Measurements from ENCODE around the gene CACNA1A.
"Not testable (repeated sequence)": the region's sequence is repeated elsewhere in the genome, so short reads cannot be mapped to it uniquely, and the experiment has no call there.

The CACNA1A gene

DNA sequence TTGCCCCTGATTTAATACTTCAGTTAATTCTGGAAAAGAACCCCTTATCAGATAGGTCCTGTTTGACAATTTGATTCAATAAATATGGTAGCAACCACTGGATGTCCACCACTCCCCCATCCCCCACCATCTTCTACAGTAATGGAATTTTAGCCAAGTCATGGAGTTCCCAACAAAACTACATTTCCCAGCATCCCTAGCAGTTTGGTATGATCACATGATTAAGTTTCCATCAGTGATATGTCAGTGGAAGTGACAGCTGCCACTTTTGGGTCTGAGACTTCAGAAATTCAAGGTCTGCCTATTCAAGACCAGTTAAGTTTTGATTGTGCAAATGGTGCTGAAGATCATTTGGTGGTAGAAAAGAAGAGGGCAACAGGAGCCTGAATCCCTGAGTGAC is 85.5 kb downstream of the CACNA1A start:
- no peak for DNase-seq

DNA sequence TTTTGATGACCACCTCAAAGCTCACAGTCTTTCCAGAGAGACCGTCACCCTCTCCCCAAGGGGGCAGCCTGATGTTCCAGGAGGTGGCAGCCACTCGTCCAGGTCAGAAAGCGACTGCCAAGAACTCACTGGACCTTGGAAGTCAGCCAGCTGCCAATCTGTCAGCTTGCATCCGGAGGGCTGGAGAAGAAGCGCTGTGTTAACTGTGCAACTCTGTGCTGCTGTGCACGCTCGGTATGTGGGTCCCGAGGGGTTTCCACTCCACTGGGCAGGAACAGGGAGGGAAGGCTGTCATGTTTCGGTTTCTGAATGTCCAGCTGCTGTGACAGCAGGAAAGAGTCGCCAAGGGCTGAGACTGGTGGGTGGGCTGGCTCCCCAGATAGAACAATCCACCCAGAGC is 89.2 kb downstream of the CACNA1A start:
- DNase-seq = no peak

GRCh38 chr19:13411899-13412298 is 94.4 kb downstream of the CACNA1A start:
- no peak for DNase-seq

DNA sequence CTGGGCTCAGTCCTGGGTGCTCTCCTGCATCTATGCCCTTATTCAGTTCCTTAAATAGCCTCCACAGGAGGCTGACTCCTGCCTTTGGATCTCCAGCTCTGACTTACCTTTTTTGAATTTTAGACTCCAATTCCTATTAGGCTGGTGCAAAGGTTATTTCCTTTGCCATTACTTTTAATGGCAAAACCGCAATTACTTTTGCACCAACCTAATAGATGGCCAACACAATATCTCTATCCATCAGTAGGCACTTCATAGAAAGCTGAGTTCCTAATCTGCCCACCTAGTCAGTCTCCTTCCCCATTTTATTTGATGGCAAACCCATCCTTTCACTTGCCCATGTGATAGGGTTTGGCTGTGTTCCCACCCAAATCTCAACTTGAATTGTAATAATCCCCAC is 95.3 kb downstream of the CACNA1A start:
- DNase-seq = no peak

- no peak for DNase-seq
Observed at GRCh38 chr19:13408889-13409518, 97.3 kb downstream of the CACNA1A start.

DNA sequence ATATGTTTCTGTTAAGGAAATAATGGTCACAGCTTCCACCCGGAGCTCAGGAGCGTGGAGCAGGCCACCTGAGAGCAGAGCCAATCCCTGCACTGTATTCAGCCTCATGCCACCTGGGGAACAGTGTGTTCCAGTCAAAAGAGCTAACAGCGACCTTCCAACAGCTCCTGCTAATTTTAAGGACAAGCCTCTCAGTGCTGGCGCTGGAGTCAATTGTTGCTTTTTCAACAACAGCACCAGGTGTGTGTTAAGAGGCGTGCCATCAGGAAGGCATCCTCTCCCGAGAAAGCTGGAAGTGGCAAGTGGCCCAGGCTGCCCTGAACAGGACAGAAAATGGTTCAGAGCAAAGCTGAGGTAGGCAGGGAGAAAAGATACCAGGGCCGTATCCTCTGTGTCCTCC is 102.0 kb downstream of the CACNA1A start:
- DNase-seq = no peak

DNA sequence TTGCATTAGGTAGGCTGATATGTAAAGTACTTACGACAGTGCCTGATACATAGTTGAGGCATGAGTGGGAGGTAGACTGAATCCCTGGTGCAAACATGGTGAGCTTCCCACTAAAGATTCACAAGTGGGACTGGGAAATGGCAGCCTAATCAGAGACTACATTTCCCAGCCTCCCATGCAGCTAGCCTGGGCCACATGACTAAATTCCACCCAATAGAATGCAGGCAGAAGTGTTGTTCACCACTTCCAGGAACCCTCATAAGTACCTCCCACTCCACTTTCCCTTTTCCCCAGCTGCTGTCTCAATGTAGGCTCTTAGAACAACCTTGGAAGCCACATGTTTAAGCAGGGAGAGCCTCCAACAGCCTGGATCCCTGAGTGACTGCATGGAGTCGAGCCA is 104.9 kb downstream of the CACNA1A start:
- no peak for DNase-seq

DNA sequence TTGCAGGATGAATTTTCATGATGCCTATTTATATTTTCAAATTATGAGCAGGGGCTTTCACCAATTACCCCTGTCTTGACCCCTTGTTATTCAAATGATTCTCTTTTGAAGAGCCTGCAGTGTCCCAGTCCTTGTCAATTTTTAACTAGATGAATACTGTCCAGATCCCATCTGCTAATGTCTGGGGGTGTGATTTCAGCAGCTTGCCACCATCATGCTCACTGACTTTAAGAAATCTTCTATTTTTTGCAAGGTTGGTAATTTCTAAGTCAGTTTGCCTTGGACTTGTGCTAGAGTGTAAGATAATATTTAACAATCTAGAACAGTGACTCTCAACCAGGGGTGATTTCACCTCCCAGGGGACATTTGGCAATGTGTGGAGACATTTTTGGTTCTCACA is 106.0 kb downstream of the CACNA1A start:
- DNase-seq = no peak

GRCh38 chr19:13399746-13400145 is 106.5 kb downstream of the CACNA1A start:
- no peak for DNase-seq

DNA sequence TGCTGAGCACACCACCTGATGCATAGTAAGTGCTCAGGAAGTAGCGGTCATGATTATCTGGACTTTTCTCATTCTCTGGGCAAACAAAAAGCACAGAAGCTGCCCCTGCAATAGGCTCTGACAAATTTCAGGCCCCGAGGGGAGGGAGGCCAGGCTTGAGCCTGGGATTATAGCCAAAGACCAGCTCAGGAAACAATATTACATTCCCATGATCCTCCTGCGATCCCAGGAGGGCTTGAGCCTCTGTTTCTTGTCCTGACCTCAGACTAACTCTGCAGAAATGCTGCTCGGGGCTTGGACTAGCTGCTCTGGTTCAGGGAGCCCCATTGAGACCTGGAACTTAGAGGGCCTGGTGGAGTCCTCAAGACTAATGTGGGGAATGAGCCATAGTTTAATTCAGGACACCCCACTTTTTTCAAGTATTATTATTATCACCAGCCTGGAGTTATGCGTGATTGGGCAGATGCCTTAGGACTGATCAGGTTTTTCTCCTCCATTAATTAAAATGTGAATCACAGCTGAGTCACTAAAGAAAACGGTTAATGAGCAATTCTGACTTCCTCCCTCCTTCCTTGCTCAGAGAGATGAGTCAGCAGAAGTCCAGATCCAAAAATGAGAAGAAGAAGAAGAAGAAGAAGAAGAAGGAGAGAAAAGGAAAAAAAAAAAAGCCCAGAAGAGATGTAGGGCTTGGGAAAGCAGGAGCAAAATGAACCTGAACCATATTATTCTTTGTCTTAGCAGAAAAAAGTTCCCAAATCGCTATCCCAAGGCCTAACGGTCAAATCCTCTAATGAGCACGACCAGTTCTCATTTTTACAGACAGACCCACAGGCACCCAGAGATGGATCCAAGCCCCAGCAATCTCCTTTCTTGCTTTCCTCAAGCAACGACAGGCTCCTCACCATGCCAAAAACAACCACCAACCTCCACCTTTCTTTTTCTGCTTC is 107.2 kb downstream of the CACNA1A start:
- DNase-seq = no peak

DNA sequence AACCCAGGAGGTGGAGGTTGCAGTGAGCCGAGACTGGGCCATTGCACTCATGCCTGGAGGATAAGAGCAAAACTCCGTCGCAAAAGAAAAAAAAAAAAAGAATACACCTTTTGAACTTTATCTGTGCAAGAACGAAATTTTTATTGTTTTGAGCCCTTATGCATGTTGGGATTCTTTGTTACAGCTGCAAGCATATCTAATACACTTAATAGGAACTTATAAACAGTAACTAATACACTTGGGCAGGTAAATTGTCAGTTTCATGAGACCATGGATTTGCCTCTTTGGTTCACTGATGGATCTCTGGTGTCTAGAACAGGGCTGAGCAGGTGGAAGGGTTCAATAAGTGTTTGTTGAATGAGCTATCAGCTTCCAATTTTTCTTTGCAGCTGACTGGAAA is 108.1 kb downstream of the CACNA1A start:
- no peak for DNase-seq

DNA sequence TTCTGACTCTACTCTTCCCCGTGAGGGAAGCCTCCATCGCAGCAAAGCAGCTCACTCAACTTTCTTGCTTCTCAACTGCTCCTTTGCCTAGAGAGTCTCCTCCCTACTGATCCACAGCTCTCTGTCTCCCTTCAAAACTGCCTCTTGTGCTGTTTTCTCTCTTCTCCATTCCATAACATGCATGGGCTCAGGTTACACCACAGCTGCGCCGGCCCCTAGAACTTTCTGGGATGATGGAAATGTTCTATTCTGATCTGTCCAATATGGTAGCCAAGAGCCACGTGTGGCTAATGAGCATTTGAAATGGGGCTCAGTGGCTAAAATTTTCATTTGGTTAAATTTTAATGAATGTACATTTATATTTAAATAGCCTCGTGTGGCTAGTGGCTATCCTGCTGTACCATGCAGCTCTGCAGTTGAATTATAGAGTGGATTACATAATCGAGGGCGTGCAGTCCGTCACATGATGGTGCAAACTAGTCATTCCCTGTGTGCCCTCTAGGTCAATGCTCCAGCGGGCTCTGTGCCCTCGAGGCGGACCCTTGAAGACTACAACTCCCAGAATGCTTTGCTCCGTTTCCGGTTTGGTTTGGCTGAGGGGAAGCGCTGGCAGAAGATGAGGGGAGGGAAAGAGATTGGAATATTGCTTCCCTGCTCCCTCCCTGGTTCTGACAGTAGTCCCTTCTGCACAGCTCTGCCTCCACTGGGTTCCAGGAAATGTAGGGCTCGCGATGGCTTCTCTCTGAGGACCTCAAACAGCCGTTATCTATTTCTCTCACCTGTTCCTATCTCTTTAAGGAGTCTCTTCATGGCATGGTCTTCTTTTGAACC is 109.8 kb downstream of the CACNA1A start:
- no peak for DNase-seq

DNA sequence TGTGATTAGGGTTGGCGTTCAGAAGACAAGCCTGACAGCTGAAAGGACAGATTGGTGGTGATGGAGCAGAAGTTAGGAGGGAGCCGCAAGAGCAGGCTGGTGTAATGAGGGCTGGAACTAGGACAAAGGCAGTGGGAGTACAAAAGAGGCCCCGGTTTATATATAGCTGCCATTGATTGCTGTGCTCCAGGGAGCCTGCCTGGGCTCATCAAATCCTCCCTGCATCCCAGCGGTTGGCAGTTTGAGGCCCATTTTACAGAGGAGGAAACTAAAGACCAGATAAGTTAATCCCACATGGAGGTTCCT is 123.7 kb downstream of the CACNA1A start:
- no peak for DNase-seq

DNA sequence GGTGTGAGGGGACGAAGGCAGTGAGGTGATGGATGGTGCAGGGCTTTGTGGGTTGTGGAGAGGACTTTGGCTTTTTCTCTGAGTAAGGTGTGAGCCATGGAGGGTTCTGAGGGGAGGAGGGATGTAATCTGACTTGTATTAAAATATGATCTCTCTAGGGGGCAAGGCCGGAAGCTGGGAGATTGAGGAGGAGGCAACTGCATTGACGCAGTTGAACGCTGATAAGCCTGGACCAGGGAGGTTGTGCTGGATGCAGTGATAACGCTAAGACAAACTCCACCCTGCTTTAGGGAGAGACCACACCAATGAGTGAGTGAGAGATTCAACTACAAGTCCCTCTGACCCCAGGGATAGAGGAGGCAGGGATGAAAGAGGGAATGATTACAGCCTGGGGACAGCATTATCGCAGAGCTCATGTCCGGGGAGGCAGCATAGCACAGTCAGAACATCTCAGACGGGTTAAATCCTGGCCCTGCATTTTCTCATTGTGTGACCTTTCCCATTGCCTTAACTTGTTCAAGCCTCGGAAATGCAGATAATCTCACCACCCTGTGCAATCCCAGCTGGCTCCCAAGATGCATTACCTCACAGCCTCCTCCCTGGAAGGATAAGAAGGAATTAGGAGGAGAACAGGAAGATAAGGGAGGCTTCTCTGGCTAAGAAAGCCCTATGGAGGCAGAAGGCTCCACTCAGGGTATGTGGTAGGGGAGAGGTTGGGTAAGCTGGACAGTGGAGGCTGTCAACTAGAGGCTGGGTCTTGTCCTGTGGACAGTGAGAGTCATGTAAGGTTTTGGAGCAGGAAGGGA is 124.2 kb downstream of the CACNA1A start:
- no peak for DNase-seq

DNA sequence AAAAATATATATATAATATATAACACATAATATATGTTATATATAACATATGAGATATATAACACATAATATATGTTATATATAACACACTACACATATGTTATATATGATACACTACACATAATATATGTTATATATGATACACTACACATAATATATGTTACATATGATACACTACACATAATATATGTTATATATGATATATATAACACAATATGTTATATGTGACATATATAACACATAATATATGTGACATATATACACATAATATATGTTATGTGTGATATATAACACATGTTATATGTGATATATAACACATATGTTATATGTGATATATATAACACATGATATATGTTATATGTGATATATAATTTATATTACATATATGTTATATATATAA is 129.7 kb downstream of the CACNA1A start:
- no peak for DNase-seq

DNA sequence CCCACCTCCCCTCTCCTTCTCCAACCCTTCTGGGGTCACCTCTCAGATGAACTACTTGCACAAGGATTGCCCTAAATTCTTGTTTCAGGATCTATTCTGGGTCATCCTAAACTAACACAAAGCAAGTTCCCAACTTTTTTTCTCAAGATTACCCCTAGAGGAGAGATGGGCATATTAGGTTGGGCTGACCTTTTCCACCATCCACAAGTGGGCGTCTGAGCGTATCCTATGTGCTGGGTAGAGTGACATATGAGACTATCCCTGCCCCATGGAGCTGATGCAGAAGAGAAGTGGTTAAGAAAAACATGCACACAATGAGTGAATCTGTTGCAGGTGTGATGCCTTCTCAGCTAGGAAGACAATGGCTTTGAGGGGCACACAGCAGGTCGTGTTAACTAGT is 132.7 kb downstream of the CACNA1A start:
- DNase-seq = no peak

GRCh38 chr19:13370948-13371347 is 135.3 kb downstream of the CACNA1A start:
- no peak for DNase-seq

- DNase-seq = no peak
Observed at GRCh38 chr19:13366529-13367143, 139.6 kb downstream of the CACNA1A start.

DNA sequence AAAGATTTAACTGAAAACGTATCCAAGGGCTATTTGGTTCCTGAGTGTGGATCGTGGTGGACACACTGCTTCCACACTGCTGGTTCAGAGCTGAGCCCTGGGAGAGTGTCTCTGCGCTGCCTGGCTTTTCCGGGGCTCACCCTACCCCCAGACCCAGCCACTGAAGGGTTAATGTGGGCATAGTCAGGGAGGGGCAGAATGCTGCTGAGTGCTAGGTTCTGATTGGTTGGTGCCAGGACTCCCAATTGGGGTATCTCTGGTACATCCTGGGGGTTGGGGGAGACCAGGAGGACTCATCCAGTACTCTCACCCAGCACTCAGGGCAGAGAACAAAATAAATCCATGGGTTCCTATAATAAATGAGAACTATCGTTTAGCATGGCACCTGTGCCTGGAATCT is 142.3 kb downstream of the CACNA1A start:
- DNase-seq = no peak

DNA sequence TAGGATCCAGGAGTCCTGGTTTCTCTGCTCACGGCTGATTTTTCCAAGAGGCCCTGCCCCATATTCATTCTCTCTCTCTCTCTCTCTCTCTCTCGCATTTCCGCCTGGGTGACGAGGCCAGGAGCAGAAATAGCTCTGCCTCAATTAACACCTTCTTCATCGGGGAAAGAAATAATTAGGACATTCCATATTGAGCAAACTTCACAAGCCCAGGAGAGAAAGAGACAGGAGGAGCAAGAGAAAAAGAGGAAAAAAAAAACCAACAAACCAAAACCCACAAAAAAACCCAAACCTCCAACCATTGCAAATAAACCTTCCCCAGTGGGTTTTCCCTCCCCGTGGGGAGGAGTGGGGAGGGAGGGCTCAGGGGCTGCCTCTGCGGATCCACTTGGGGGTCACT is 143.0 kb downstream of the CACNA1A start:
- DNase-seq = no peak

GRCh38 chr19:13362668-13363067 is 143.6 kb downstream of the CACNA1A start:
- no peak for DNase-seq

DNA sequence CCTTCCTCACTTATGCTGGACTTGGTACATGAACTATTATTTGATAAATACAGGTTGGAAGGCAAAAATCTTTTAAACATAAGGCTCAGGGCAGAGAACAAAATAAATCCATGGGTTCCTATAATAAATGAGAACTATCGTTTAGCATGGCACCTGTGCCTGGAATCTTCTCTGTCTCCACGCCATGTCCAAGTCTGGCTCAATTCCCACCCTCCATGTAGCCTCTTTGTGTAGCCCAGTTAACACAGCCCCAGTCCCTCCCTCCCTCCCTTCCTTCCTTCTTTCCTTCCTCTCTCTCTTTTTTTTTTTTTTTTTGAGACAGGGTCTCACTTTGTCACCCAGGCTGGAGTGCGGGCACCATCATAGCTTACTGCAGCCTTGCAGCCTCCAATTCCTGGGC is 144.6 kb downstream of the CACNA1A start:
- DNase-seq = not testable (repeated sequence)
